Left ventricle myocardium inferior (tissue), 1 donor: ENCODE measurements around the gene LRBA. TPM values are rescaled to one million over a fixed set of nuclear protein-coding genes. Genes with fewer than 3 reads are reported as not detected.

Experiments used
- DNase-seq: peaks from one replicate; pipeline ENCODE4 v3.0.0-alpha.2; 2020
- H3K27ac ChIP-seq: fragments of 200-600 bp; replicated peaks from 2 replicates; pipeline ENCODE4 v1.8.0; 2021
- H3K27me3 ChIP-seq: fragments of 200-600 bp; 2 replicates; pipeline ENCODE4 v1.8.0; 2021; ENCODE audit warnings: low read depth
- H3K36me3 ChIP-seq: fragments of 200-600 bp; 2 replicates; pipeline ENCODE4 v1.8.0; 2021
- H3K4me1 ChIP-seq: fragments of 200-600 bp; 2 replicates; pipeline ENCODE4 v1.8.0; 2021
- H3K4me3 ChIP-seq: fragments of 200-600 bp; 2 replicates; pipeline ENCODE4 v1.8.0; 2021; ENCODE audit warnings: mild to moderate bottlenecking, moderate library complexity
- H3K9me3 ChIP-seq: fragments of 200-600 bp; replicated peaks from 2 replicates; pipeline ENCODE4 v1.8.0; 2021
- CTCF ChIP-seq: fragments of 200-600 bp; IDR thresholded peaks from 2 replicates; pipeline ENCODE4 v1.8.0; 2021; ENCODE audit warnings: antibody characterized with exemption, mild to moderate bottlenecking, borderline replicate concordance
- intact Hi-C: fragments of 100-400 bp; cut with micrococcal nuclease; formaldehyde crosslinking; loops from one replicate; pipeline ENCODE4 v1.11.0; 2022
- total RNA-seq: library from RNA; stranded (reverse); fragmentation: NEBNext Ultra II Directional; extraction: Animal tissue kit (Norgen Biotek cat#: 25700); gene quantifications from one replicate; pipeline ENCODE4 v1.2.1, GENCODE V29; 2021
- donor health status: DM: no; HTN: yes; CAD: no; lungs with severe emphysema.

LRBA gene
- total RNA-seq, 1 donor from 2014 or later: 19.1 TPM

- TF ChIP-seq CTCF: no peak
- H3K4me3 ChIP-seq: no peak overlapping the region
Observed at GRCh38 chr4:150345207-150345744, 669.8 kb downstream of the LRBA start.

GRCh38 chr4:150343796-150344195 lies 671.3 kb downstream of the LRBA start:
- peak overlapping the region; percentile 56 for H3K27ac ChIP-seq
- peaks cover 13% of the 10 kb centered on the region for H3K4me1 ChIP-seq
- H3K27me3 ChIP-seq: no peaks in the 10 kb centered on the region
- intact Hi-C loops: no loop called here
- H3K4me3 ChIP-seq: no peak overlapping the region
- no peaks in the 10 kb centered on the region for H3K36me3 ChIP-seq
- no peak for DNase-seq
- no peaks in the 10 kb centered on the region for H3K9me3 ChIP-seq
- no peak for TF ChIP-seq CTCF

More at GRCh38 chr4:150345207-150345744, 669.8 kb downstream of the LRBA start:
- intact Hi-C loops: no loop called here
- no peak overlapping the region for H3K27ac ChIP-seq
- no peaks in the 10 kb centered on the region for H3K27me3 ChIP-seq
- H3K4me1 ChIP-seq: peaks cover 13% of the 10 kb centered on the region
- no peaks in the 10 kb centered on the region for H3K9me3 ChIP-seq
- DNase-seq: no peak
- no peaks in the 10 kb centered on the region for H3K36me3 ChIP-seq

GRCh38 chr4:150342945-150343344 lies 672.1 kb downstream of the LRBA start:
- no peaks in the 10 kb centered on the region for H3K36me3 ChIP-seq
- no peaks in the 10 kb centered on the region for H3K9me3 ChIP-seq
- peaks cover 19% of the 10 kb centered on the region for H3K4me1 ChIP-seq
- peak; percentile 61 for DNase-seq
- intact Hi-C loops: no loop called here
- H3K27ac ChIP-seq: peak overlapping the region; percentile 56
- peak overlapping the region; percentile 13 for H3K4me3 ChIP-seq
- no peaks in the 10 kb centered on the region for H3K27me3 ChIP-seq
- TF ChIP-seq CTCF: no peak

GRCh38 chr4:150337734-150338133 lies 677.4 kb downstream of the LRBA start:
- Histone ChIP-seq H3K27ac (no peak overlapping the region), H3K36me3 (no peaks in the 10 kb centered on the region), H3K4me1 (peaks cover 32% of the 10 kb centered on the region), H3K27me3 (no peaks in the 10 kb centered on the region), H3K9me3 (no peaks in the 10 kb centered on the region), H3K4me3 (no peak overlapping the region)
- intact Hi-C loops: no loop called here
- no peak for DNase-seq
- no peak for TF ChIP-seq CTCF

GRCh38 chr4:150336676-150337412 lies 678.2 kb downstream of the LRBA start:
- peaks cover 31% of the 10 kb centered on the region for H3K4me1 ChIP-seq
- intact Hi-C loops: no loop called here
- H3K4me3 ChIP-seq: no peak overlapping the region
- no peaks in the 10 kb centered on the region for H3K9me3 ChIP-seq
- H3K27ac ChIP-seq: no peak overlapping the region
- no peaks in the 10 kb centered on the region for H3K27me3 ChIP-seq
- no peak for TF ChIP-seq CTCF
- no peak for DNase-seq
- no peaks in the 10 kb centered on the region for H3K36me3 ChIP-seq
